GM12892 (cell line): Measurements from ENCODE around the gene TRIM27.

Source experiments
- POLR2A ChIP-seq: IDR thresholded peaks from 2 replicates; pipeline ENCODE4 v1.6.1; 2011; ENCODE audit warnings: low read depth, low read length, control low read depth
- POLR2AphosphoS5 ChIP-seq: IDR thresholded peaks from 2 replicates; pipeline ENCODE4 v1.6.1; 2011; ENCODE audit warnings: low read depth, low read length, control low read depth
- TAF1 ChIP-seq: IDR thresholded peaks from 2 replicates; pipeline ENCODE4 v1.6.1; 2011; ENCODE audit warnings: low read depth, mild to moderate bottlenecking, control low read depth, low read length, borderline replicate concordance

- TF ChIP-seq POLR2AphosphoS5 (no peak), POLR2A (no peak), TAF1 (no peak)
Measured at GRCh38 chr6:28960846-28961500, 37.2 kb upstream of the TRIM27 start.
